Keratinocyte (primary cell): ENCODE data around the gene CD34.

Experiments used
- EZH2 ChIP-seq: IDR thresholded peaks from one replicate; pipeline ENCODE4 v1.6.1; 2012; ENCODE audit warnings: inconsistent platforms, mild to moderate bottlenecking, low read length, moderate library complexity
- TF ChIP-seq, protein P1 (sequence below), 3 experiments: IDR thresholded peaks in 1 of 3; conservative IDR thresholded peaks in 1 of 3; optimal IDR thresholded peaks in 1 of 3; 2 replicates in 2 of 3; 3 replicates in 1 of 3; pipeline versions ENCODE3 to v1.5.1; 2011; ENCODE audit warnings: low read length in 3 of 3, mild to moderate bottlenecking in 3 of 3, moderate library complexity in 2 of 3, control low read depth in 1 of 3, inconsistent platforms in 1 of 3; ENCODE audit not compliant: insufficient read depth in 2 of 3; ENCODE audit errors: extremely low read depth in 1 of 3

DNA sequence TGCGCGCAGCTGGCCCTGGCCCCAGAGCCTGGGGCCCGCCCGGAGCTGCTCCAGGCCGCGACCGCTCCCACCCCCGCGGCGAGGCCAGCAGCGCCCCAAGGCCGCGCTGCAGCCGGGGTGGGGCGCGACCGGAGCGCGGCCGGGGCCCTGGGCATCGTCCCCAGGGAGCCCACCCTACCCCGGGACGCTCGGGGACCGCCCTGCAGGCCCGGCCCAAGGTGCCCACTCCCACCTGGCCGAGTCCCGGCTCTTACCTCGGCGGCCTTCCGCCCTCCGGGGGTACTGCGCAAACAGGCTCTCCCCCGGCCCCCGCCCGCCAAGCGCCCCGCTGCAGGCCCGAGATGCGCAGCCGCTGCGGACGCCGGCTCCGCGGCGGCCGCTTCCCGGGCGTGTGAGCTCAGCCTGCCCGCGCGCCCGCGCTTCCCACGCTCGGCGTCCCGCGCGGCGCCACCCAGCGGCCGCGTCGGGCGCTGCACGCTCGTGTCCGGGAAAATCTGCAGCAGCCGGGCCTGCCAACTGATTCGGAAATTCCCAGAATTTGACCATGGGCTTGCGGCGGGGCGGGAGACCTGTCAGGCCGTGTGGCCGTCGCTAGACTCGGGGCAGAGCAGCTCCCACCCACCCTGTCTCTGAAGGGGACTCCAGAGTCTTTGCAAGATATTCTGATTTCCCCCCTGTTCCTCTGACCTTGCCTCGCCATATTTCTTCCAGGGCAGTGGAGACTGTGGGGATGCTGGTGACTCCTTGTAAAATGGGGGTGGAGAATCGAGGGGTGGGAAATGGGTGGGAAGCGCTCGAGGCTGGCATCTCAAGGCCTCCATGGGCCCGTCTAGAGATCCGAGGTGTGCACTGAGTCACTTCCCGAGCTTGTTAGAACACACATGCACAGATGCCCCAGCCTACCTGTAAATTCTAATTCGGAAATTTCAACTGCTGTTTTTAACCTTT lies 41.9 kb downstream of the CD34 start:
- TF ChIP-seq, protein P1, sequence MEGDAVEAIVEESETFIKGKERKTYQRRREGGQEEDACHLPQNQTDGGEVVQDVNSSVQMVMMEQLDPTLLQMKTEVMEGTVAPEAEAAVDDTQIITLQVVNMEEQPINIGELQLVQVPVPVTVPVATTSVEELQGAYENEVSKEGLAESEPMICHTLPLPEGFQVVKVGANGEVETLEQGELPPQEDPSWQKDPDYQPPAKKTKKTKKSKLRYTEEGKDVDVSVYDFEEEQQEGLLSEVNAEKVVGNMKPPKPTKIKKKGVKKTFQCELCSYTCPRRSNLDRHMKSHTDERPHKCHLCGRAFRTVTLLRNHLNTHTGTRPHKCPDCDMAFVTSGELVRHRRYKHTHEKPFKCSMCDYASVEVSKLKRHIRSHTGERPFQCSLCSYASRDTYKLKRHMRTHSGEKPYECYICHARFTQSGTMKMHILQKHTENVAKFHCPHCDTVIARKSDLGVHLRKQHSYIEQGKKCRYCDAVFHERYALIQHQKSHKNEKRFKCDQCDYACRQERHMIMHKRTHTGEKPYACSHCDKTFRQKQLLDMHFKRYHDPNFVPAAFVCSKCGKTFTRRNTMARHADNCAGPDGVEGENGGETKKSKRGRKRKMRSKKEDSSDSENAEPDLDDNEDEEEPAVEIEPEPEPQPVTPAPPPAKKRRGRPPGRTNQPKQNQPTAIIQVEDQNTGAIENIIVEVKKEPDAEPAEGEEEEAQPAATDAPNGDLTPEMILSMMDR (optimal IDR thresholded peaks at IDR 0.05 in 1 of 3, IDR thresholded peaks at IDR 0.05 in 1 of 3, conservative IDR thresholded peaks at IDR 0.05 in 1 of 3; ENCODE audit: extremely low read depth in 1 of 3, insufficient read depth in 2 of 3, low read length in 3 of 3): peak; percentile 62 to 78 (median 70)
- TF ChIP-seq EZH2: no peak
